Activated CD4-positive, alpha-beta memory T cell treated with anti-CD3 and anti-CD28 coated beads, Interleukin-2, amount 10 ng/mL, durations not matched to agents 7 days and 5 days (primary cell): ENCODE measurements around the gene EXPH5. TPM values are rescaled to one million over a fixed set of nuclear protein-coding genes. Genes with fewer than 3 reads are reported as not detected.

ENCODE experiments used
- total RNA-seq, 2 experiments: library from RNA; stranded (reverse); gene quantifications; one replicate each; pipeline ENCODE4 v1.2.3, GENCODE V29; 2021

The EXPH5 gene
- total RNA-seq, 2 experiments from 2014 or later = 0.55 to 1.0 TPM

Other genes with a start within 250 kb of the EXPH5 start
- gene C11orf65, start 126.2 kb downstream of the EXPH5 start, total RNA-seq = 1 to 10 TPM in 1 of 2 experiments, under 1 TPM in 1; 0.58 to 1.2 TPM
- 10 to 100 TPM; 20.7 to 23.0 TPM for gene POGLUT3, start 95.4 kb downstream of the EXPH5 start, total RNA-seq
- 10 to 100 TPM; 20.5 to 23.2 TPM for gene DDX10, start 71.3 kb upstream of the EXPH5 start, total RNA-seq